OCI-LY3 (cell line): Measurements from ENCODE around the gene GTSE1.

Experiments used
- EZH2phosphoT487 ChIP-seq: fragments of 200-600 bp; shearing (Covaris generic); IDR thresholded peaks from 2 replicates; pipeline ENCODE4 v1.6.1; 2018; ENCODE audit warnings: antibody characterized with exemption, mixed run types, low read depth
- TF ChIP-seq, protein P1 (sequence below): fragments of 200-600, 300-600 bp; sonication (generic); IDR thresholded peaks from 2 replicates; pipeline ENCODE4 v1.5.1; 2014; ENCODE audit warnings: antibody characterized with exemption, low read length, low read depth

DNA sequence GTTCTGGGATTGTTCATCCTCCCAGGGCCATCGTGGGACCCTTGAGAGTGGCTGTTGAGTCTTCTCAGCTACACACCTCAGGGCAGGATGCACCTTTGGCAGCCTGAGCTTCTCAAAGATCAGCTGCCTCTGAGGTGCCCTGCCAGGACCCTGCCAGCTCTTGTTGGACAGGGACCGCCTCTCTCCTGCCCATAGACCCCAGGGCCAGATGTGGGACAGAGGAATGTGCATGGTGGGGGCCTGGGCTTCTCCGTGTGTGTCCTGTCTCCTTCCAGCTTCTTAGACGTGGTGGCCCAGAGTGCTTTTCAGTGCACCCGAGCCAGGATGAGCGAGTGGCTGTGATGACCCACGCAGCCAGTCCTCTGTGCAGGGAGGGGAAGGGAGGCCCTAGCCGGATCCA is 32.9 kb downstream of the GTSE1 start:
- TF ChIP-seq, protein P1, sequence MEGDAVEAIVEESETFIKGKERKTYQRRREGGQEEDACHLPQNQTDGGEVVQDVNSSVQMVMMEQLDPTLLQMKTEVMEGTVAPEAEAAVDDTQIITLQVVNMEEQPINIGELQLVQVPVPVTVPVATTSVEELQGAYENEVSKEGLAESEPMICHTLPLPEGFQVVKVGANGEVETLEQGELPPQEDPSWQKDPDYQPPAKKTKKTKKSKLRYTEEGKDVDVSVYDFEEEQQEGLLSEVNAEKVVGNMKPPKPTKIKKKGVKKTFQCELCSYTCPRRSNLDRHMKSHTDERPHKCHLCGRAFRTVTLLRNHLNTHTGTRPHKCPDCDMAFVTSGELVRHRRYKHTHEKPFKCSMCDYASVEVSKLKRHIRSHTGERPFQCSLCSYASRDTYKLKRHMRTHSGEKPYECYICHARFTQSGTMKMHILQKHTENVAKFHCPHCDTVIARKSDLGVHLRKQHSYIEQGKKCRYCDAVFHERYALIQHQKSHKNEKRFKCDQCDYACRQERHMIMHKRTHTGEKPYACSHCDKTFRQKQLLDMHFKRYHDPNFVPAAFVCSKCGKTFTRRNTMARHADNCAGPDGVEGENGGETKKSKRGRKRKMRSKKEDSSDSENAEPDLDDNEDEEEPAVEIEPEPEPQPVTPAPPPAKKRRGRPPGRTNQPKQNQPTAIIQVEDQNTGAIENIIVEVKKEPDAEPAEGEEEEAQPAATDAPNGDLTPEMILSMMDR, result no peak
- no peak for TF ChIP-seq EZH2phosphoT487
